GM11168 (cell line): ENCODE measurements around the gene C1QTNF5.

Source experiments
- in situ Hi-C: fragments of 300-500 bp; cut with MboI; formaldehyde crosslinking; loops from one replicate; pipeline ENCODE4 v1.12.0; 2022; ENCODE audit warnings: low sequenced_read_pairs; ENCODE audit not compliant: unreplicated experiment

Gene C1QTNF5

GRCh38 chr11:119361056-119361787 lies 20.5 kb upstream of the C1QTNF5 start:
- in situ Hi-C loops: no loop called here

GRCh38 chr11:119359365-119360214 lies 18.9 kb upstream of the C1QTNF5 start:
- in situ Hi-C loops: loop anchor here (5.0 kb wide), 1 partner anchor 113 kb away; no protein-coding TSS in a partner anchor

GRCh38 chr11:119357074-119357473 lies 16.4 kb upstream of the C1QTNF5 start:
- in situ Hi-C loops: loop anchor here (5.0 kb wide), 1 partner anchor 115 kb away; no protein-coding TSS in a partner anchor

GRCh38 chr11:119356349-119357031 lies 15.8 kb upstream of the C1QTNF5 start:
- in situ Hi-C loops: loop anchor here (5.0 kb wide), 1 partner anchor 116 kb away; no protein-coding TSS in a partner anchor

- in situ Hi-C loops: loop anchor here (5.0 kb wide), 1 partner anchor 117 kb away; no protein-coding TSS in a partner anchor
These were observed 14.6 kb upstream of the C1QTNF5 start for GRCh38 chr11:119355091-119355843.

- in situ Hi-C loops: no loop called here
These were observed 12.2 kb upstream of the C1QTNF5 start for GRCh38 chr11:119352857-119353260.

- in situ Hi-C loops: no loop called here
These were observed 10.5 kb upstream of the C1QTNF5 start for GRCh38 chr11:119351232-119351631.

GRCh38 chr11:119350302-119350701 lies 9.6 kb upstream of the C1QTNF5 start:
- in situ Hi-C loops: no loop called here

GRCh38 chr11:119347940-119348605 lies 7.4 kb upstream of the C1QTNF5 start:
- in situ Hi-C loops: no loop called here

- in situ Hi-C loops: no loop called here
These were observed 6.6 kb upstream of the C1QTNF5 start for GRCh38 chr11:119347242-119347641.

- in situ Hi-C loops: no loop called here
These were observed 5.9 kb upstream of the C1QTNF5 start, which contains the start of gene MFRP for GRCh38 chr11:119346605-119347004. Gene MFRP (minus strand): TSS chr11:119346705. CDS start chr11:119346513, 192 bp downstream.

GRCh38 chr11:119345685-119346084 lies 5.0 kb upstream of the C1QTNF5 start:
- in situ Hi-C loops: no loop called here

GRCh38 chr11:119344291-119345010 lies 3.8 kb upstream of the C1QTNF5 start:
- in situ Hi-C loops: no loop called here

GRCh38 chr11:119343726-119344125 lies 3.0 kb upstream of the C1QTNF5 start:
- in situ Hi-C loops: no loop called here

GRCh38 chr11:119342362-119343130 lies 1.9 kb upstream of the C1QTNF5 start:
- in situ Hi-C loops: no loop called here

GRCh38 chr11:119342023-119342300 lies 1.3 kb upstream of the C1QTNF5 start:
- in situ Hi-C loops: no loop called here

GRCh38 chr11:119341222-119342022 lies 739 bp upstream of the C1QTNF5 start:
- in situ Hi-C loops: no loop called here
